Muscle layer of duodenum (tissue), 2 donors: ENCODE measurements around the gene LPP.

Source experiments
- H3K27ac ChIP-seq: one replicate; pipeline ENCODE4 v1.7.0; 2013; ENCODE audit warnings: mild to moderate bottlenecking, low read length
- H3K27me3 ChIP-seq: one replicate; pipeline ENCODE4 v1.7.0; 2013; ENCODE audit warnings: low read depth, mild to moderate bottlenecking, control low read depth, low read length
- H3K36me3 ChIP-seq, 2 donors: one replicate each; pipeline ENCODE4 v1.7.0; 2013; ENCODE audit warnings: low read length in 2 of 2, control low read depth in 1 of 2, mild to moderate bottlenecking in 1 of 2; ENCODE audit not compliant: insufficient read depth in 2 of 2, control insufficient read depth in 1 of 2
- H3K4me1 ChIP-seq, 2 donors: one replicate each; pipeline ENCODE4 v1.7.0; 2013; ENCODE audit warnings: low read length in 2 of 2, mild to moderate bottlenecking in 2 of 2, control low read depth in 1 of 2, moderate library complexity in 1 of 2; ENCODE audit not compliant: insufficient read depth in 2 of 2, control insufficient read depth in 1 of 2
- H3K4me3 ChIP-seq, 2 donors: one replicate each; pipeline ENCODE4 v1.7.0; 2013; ENCODE audit warnings: low read length in 2 of 2, low read depth in 1 of 2, mild to moderate bottlenecking in 1 of 2
- H3K9me3 ChIP-seq, 2 donors: one replicate each; pipeline ENCODE4 v1.7.0; 2013; ENCODE audit warnings: low read length in 2 of 2, control low read depth in 1 of 2, mild to moderate bottlenecking in 1 of 2; ENCODE audit not compliant: control insufficient read depth in 1 of 2
- donor health status: healthy.

The LPP gene

DNA sequence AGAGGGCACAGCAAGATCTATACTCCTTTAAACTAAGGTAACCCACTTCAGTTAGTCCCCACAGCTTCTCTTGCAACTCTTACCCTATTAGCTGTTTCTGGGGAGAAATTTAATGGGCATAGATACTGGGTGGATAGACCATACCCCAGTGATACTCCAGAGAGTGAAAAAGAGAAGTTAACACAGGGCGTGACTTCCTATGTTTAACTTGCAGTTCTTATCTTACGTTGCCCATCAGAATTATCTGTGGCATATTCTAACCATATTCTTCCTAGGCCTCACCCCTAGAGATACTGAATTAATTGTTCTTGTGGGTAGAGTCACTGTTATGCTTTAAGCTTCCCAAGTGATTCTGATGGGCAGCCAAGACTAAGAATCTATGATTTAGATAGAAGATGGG is 532.4 kb downstream of the LPP start:
- no peak overlapping the region for H3K27ac ChIP-seq
- H3K4me3 ChIP-seq: no peak overlapping the region
- H3K4me1 ChIP-seq: peaks cover 7 to 19% of the 10 kb centered on the region in 2 donors

GRCh38 chr3:188687389-188687788 is 533.4 kb downstream of the LPP start:
- Histone ChIP-seq H3K4me3 (no peak overlapping the region), H3K27me3 (no peaks in the 10 kb centered on the region), H3K36me3 (peaks cover 0 to 7% of the 10 kb centered on the region in 2 donors), H3K9me3 (no peaks in the 10 kb centered on the region), H3K27ac (no peak overlapping the region), H3K4me1 (peaks cover 7 to 19% of the 10 kb centered on the region in 2 donors)

More for the DNA sequence above, 532.4 kb downstream of the LPP start:
- H3K36me3 ChIP-seq: peaks cover 0 to 7% of the 10 kb centered on the region in 2 donors
- H3K9me3 ChIP-seq: no peaks in the 10 kb centered on the region
- no peaks in the 10 kb centered on the region for H3K27me3 ChIP-seq

- H3K36me3 ChIP-seq: no peaks in the 10 kb centered on the region
- H3K27ac ChIP-seq: peak overlapping the region; percentile 53
- H3K4me1 ChIP-seq: peaks cover 7 to 19% of the 10 kb centered on the region in 2 donors
- no peak overlapping the region for H3K4me3 ChIP-seq
- no peaks in the 10 kb centered on the region for H3K27me3 ChIP-seq
- no peaks in the 10 kb centered on the region for H3K9me3 ChIP-seq
Measured at GRCh38 chr3:188689101-188689574, 535.2 kb downstream of the LPP start.

DNA sequence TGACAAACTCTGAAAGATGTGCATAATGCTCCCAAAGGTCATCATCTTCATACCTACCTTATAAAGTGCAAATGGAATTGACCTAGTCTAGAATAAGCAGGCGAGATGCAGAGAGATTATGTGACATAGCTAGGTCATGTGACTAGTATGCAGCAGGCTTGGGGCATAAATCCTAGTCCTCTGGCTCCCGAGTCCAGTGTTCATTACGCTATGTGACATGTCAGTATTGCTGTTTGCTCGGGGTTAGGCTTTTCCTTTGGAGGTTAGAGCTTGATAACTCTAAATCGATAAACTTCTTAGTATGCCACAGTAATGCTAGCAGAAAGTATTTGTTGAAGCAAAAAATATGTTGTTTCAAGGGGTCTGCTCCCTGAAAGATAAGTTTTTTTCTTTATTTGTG is 536.1 kb downstream of the LPP start:
- Histone ChIP-seq H3K27ac (peak overlapping the region; percentile 11), H3K4me3 (no peak overlapping the region), H3K9me3 (no peaks in the 10 kb centered on the region), H3K36me3 (no peaks in the 10 kb centered on the region), H3K27me3 (no peaks in the 10 kb centered on the region), H3K4me1 (peaks cover 7 to 19% of the 10 kb centered on the region in 2 donors)

GRCh38 chr3:188691004-188691403 is 537.0 kb downstream of the LPP start:
- peaks cover 7 to 19% of the 10 kb centered on the region in 2 donors for H3K4me1 ChIP-seq
- no peaks in the 10 kb centered on the region for H3K27me3 ChIP-seq
- H3K4me3 ChIP-seq: no peak overlapping the region
- H3K27ac ChIP-seq: no peak overlapping the region
- no peaks in the 10 kb centered on the region for H3K36me3 ChIP-seq
- no peaks in the 10 kb centered on the region for H3K9me3 ChIP-seq

- peaks cover 7 to 19% of the 10 kb centered on the region in 2 donors for H3K4me1 ChIP-seq
- H3K4me3 ChIP-seq: no peak overlapping the region
- no peaks in the 10 kb centered on the region for H3K36me3 ChIP-seq
- H3K9me3 ChIP-seq: no peaks in the 10 kb centered on the region
- no peak overlapping the region for H3K27ac ChIP-seq
- H3K27me3 ChIP-seq: no peaks in the 10 kb centered on the region
Measured at GRCh38 chr3:188691665-188692064, 537.7 kb downstream of the LPP start.

- H3K9me3 ChIP-seq: no peaks in the 10 kb centered on the region
- peaks cover 7 to 19% of the 10 kb centered on the region in 2 donors for H3K4me1 ChIP-seq
- H3K27me3 ChIP-seq: no peaks in the 10 kb centered on the region
- H3K4me3 ChIP-seq: no peak overlapping the region
- H3K36me3 ChIP-seq: no peaks in the 10 kb centered on the region
- H3K27ac ChIP-seq: no peak overlapping the region
Measured at GRCh38 chr3:188692700-188693099, 538.7 kb downstream of the LPP start.

DNA sequence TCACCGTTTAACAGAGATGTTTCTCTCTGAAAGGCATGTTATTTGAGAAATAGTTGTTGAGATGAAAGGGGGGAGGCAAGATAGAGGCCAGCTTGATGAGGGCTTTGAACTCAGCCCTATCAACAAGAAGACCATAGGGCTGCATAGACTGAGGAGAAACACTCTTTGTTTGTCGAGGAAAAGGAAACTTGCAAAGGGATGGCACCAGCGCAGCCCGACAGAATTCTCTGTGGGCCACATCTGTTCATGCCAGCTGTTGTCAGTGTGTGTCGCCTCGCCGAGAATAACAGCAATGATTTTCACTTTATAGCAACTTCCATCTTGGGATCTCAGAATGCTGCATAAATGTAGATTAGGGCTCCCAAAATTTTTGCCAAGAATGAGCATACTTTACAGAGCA is 539.5 kb downstream of the LPP start:
- H3K27ac ChIP-seq: no peak overlapping the region

DNA sequence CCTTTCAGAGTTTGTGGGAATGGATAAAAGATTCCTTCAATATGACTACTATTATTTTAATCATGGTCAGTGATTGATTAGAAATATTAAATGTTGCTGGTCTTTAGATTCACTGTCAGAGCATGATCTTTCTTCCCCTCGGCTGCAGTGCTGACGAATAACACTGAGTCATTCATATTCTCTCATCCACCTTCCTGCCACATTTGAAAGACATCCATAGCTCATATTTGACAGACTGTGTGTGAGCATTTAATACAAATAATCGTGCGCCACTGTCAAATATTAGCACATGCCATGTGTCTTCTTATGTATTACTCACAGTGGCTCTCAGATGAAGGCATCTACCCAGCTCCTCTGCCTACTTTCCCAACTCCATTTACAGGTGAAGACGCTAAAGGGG is 541.3 kb downstream of the LPP start:
- Histone ChIP-seq H3K4me3 (no peak overlapping the region), H3K27ac (no peak overlapping the region), H3K4me1 (peaks cover 0 to 7% of the 10 kb centered on the region in 2 donors), H3K36me3 (no peaks in the 10 kb centered on the region), H3K27me3 (no peaks in the 10 kb centered on the region), H3K9me3 (no peaks in the 10 kb centered on the region)

More for the DNA sequence above, 539.5 kb downstream of the LPP start:
- H3K4me1 ChIP-seq: peaks cover 7 to 16% of the 10 kb centered on the region in 2 donors
- no peaks in the 10 kb centered on the region for H3K27me3 ChIP-seq
- H3K9me3 ChIP-seq: no peaks in the 10 kb centered on the region
- H3K4me3 ChIP-seq: no peak overlapping the region
- H3K36me3 ChIP-seq: no peaks in the 10 kb centered on the region

- no peaks in the 10 kb centered on the region for H3K27me3 ChIP-seq
- H3K9me3 ChIP-seq: no peaks in the 10 kb centered on the region
- no peak overlapping the region for H3K27ac ChIP-seq
- no peaks in the 10 kb centered on the region for H3K36me3 ChIP-seq
- H3K4me3 ChIP-seq: no peak overlapping the region
- peaks cover 0 to 7% of the 10 kb centered on the region in 2 donors for H3K4me1 ChIP-seq
Measured at GRCh38 chr3:188697127-188697526, 543.2 kb downstream of the LPP start.

DNA sequence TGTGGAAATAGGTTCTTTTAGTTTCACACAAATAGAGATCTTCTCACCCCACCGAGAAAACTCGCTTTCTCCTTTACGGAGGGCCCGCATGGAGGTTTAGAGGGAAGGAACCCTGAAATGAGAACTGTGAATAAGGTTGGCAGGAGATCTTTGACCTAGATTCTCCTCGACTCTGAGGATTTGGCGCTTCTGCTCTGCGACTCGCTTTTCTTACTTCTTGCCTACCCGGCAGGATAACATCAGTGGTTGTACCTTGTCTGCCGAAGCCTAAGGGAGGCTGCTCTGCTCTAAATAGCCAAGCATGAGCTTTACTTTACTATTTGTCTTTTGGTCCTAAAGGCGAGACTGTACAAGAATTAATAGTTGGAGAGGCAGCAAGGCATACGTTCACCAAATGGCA is 544.5 kb downstream of the LPP start:
- no peaks in the 10 kb centered on the region for H3K9me3 ChIP-seq
- H3K27ac ChIP-seq: no peak overlapping the region
- no peaks in the 10 kb centered on the region for H3K27me3 ChIP-seq
- no peaks in the 10 kb centered on the region for H3K36me3 ChIP-seq
- peaks cover 0 to 13% of the 10 kb centered on the region in 2 donors for H3K4me1 ChIP-seq
- H3K4me3 ChIP-seq: no peak overlapping the region

DNA sequence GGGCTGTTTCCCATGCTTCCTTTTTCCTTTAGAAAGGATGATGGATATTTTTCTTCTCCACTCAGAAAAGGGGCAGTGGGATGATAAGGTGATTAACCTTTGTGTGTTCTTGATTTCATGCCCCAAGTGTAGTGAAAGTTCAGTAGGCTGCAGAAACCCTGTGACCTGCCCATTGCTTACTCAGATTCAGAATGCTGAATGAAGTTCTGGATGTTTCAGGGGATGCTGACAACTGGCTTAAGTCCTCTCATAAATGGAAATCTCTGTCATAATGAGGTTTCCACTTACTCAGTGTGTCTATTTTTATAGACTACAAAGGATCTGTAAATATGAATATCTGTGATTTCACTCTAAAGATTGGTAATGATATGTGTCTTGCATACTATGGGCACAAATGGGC is 546.5 kb downstream of the LPP start:
- H3K27ac ChIP-seq: no peak overlapping the region
- no peaks in the 10 kb centered on the region for H3K9me3 ChIP-seq
- H3K27me3 ChIP-seq: no peaks in the 10 kb centered on the region
- H3K4me3 ChIP-seq: no peak overlapping the region
- no peaks in the 10 kb centered on the region for H3K36me3 ChIP-seq
- peaks cover 0 to 13% of the 10 kb centered on the region in 2 donors for H3K4me1 ChIP-seq
